ENCODE data around the gene CYSRT1.

DNA sequence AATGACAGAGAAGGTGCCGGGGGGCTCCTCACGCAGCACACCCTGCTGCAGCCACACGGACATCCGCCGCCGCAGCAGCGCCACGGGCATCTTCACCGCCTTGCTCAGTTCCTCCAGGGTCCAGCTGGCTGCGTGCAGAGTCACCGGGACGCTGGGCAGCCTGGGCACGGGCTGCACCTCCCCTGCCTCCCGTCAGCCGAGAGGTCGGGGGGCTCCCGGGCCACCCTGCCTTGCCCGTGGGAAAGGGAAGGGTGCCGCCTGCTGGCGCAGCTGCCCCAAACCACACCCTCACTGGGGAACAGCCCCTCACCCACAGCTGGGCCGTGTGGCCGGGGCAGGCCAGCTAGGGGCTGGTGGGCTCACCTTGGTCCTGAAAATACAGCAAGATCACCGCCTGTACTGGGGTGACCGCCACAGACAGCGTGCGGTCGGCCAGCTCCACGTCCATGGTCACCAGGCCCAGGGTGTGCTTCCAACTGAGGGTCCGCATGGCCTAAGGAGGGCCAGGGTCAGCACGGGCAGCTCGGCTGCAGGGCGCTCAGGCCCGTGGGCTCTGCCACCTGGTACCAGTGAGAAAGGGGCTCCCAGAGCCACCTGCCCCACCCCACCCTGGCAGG, 49.5 kb upstream of the CYSRT1 start:
- TF ChIP-seq EZH2 (IDR thresholded peaks at IDR 0.05; ENCODE audit: insufficient read depth, poor library complexity, severe bottlenecking) (no peak), EZH2phosphoT487 (IDR thresholded peaks at IDR 0.05; ENCODE audit: insufficient read depth, low read depth) (no peak)

All from GM23248 (cell line).